ENCODE data around the gene LRP1B.

Gene LRP1B

GRCh38 chr2:141959941-141960340, 170.9 kb downstream of the LRP1B start:
- Histone ChIP-seq H3K36me3 (replicated peaks; ENCODE audit: insufficient read depth, low read length) (no peaks in the 10 kb centered on the region), H3K4me2 (ENCODE audit: low read depth, low read length) (no peak overlapping the region), H3K9me2 (replicated peaks; ENCODE audit: insufficient read depth, low read length) (no peaks in the 10 kb centered on the region), H3K4me1 (ENCODE audit: low read length) (no peaks in the 10 kb centered on the region), H3F3A (ENCODE audit: insufficient read depth, low read length) (no peaks in the 10 kb centered on the region), H3K4me3 (ENCODE audit: low read length) (no peak overlapping the region), H3K27me3 (replicated peaks; ENCODE audit: insufficient read depth, low read length) (no peaks in the 10 kb centered on the region), H3K9ac (ENCODE audit: low read length) (no peak overlapping the region), H3K9me3 (replicated peaks; ENCODE audit: insufficient read depth, low read length) (no peaks in the 10 kb centered on the region), H4K20me1 (ENCODE audit: insufficient read depth, low read length) (no peaks in the 10 kb centered on the region), H3K27ac (ENCODE audit: low read length) (no peak overlapping the region), H3K79me2 (ENCODE audit: low read length) (no peaks in the 10 kb centered on the region), H2AFZ (ENCODE audit: low read length) (no peak overlapping the region)
- no peak for DNase-seq
- no peak for TF ChIP-seq EZH2phosphoT487 (IDR thresholded peaks at IDR 0.05; ENCODE audit: low read length)
- no peak for TF ChIP-seq EZH2 (optimal IDR thresholded peaks at IDR 0.05; ENCODE audit: low read depth, low read length)
- TF ChIP-seq CTCF (IDR thresholded peaks at IDR 0.05; ENCODE audit: low read length): no peak

- TF ChIP-seq EZH2 (optimal IDR thresholded peaks at IDR 0.05; ENCODE audit: low read depth, low read length): no peak
- no peak for TF ChIP-seq EZH2phosphoT487 (IDR thresholded peaks at IDR 0.05; ENCODE audit: low read length)
- TF ChIP-seq CTCF (IDR thresholded peaks at IDR 0.05; ENCODE audit: low read length): no peak
- H3K4me1 ChIP-seq (ENCODE audit: low read length): no peaks in the 10 kb centered on the region
- H4K20me1 ChIP-seq (ENCODE audit: insufficient read depth, low read length): no peaks in the 10 kb centered on the region
- no peaks in the 10 kb centered on the region for H3F3A ChIP-seq (ENCODE audit: insufficient read depth, low read length)
- H3K9me3 ChIP-seq (replicated peaks; ENCODE audit: insufficient read depth, low read length): no peaks in the 10 kb centered on the region
- no peak overlapping the region for H3K4me3 ChIP-seq (ENCODE audit: low read length)
- H3K79me2 ChIP-seq (ENCODE audit: low read length): no peaks in the 10 kb centered on the region
- H3K9me2 ChIP-seq (replicated peaks; ENCODE audit: insufficient read depth, low read length): no peaks in the 10 kb centered on the region
- DNase-seq: no peak
- H3K27me3 ChIP-seq (replicated peaks; ENCODE audit: insufficient read depth, low read length): no peaks in the 10 kb centered on the region
- no peak overlapping the region for H3K4me2 ChIP-seq (ENCODE audit: low read depth, low read length)
- no peak overlapping the region for H2AFZ ChIP-seq (ENCODE audit: low read length)
- H3K9ac ChIP-seq (ENCODE audit: low read length): no peak overlapping the region
- H3K36me3 ChIP-seq (replicated peaks; ENCODE audit: insufficient read depth, low read length): no peaks in the 10 kb centered on the region
- no peak overlapping the region for H3K27ac ChIP-seq (ENCODE audit: low read length)
Observed at GRCh38 chr2:141959016-141959415, 171.8 kb downstream of the LRP1B start.

- Histone ChIP-seq H3K9me2 (replicated peaks; ENCODE audit: insufficient read depth, low read length) (no peaks in the 10 kb centered on the region), H3K9ac (ENCODE audit: low read length) (no peak overlapping the region), H2AFZ (ENCODE audit: low read length) (no peak overlapping the region), H4K20me1 (ENCODE audit: insufficient read depth, low read length) (no peaks in the 10 kb centered on the region), H3K79me2 (ENCODE audit: low read length) (no peaks in the 10 kb centered on the region), H3K4me2 (ENCODE audit: low read depth, low read length) (no peak overlapping the region), H3F3A (ENCODE audit: insufficient read depth, low read length) (no peaks in the 10 kb centered on the region), H3K27me3 (replicated peaks; ENCODE audit: insufficient read depth, low read length) (no peaks in the 10 kb centered on the region), H3K9me3 (replicated peaks; ENCODE audit: insufficient read depth, low read length) (no peaks in the 10 kb centered on the region), H3K27ac (ENCODE audit: low read length) (no peak overlapping the region), H3K4me3 (ENCODE audit: low read length) (no peak overlapping the region), H3K4me1 (ENCODE audit: low read length) (no peaks in the 10 kb centered on the region), H3K36me3 (replicated peaks; ENCODE audit: insufficient read depth, low read length) (no peaks in the 10 kb centered on the region)
- no peak for TF ChIP-seq EZH2 (optimal IDR thresholded peaks at IDR 0.05; ENCODE audit: low read depth, low read length)
- no peak for DNase-seq
Observed at GRCh38 chr2:141957827-141958450, 172.9 kb downstream of the LRP1B start.

GRCh38 chr2:141957321-141957720, 173.5 kb downstream of the LRP1B start:
- Histone ChIP-seq H2AFZ (ENCODE audit: low read length) (no peak overlapping the region), H3K79me2 (ENCODE audit: low read length) (no peaks in the 10 kb centered on the region), H3K9ac (ENCODE audit: low read length) (no peak overlapping the region), H3K4me3 (ENCODE audit: low read length) (no peak overlapping the region), H3K4me2 (ENCODE audit: low read depth, low read length) (no peak overlapping the region), H3K27me3 (replicated peaks; ENCODE audit: insufficient read depth, low read length) (no peaks in the 10 kb centered on the region), H3K9me3 (replicated peaks; ENCODE audit: insufficient read depth, low read length) (no peaks in the 10 kb centered on the region), H3F3A (ENCODE audit: insufficient read depth, low read length) (no peaks in the 10 kb centered on the region), H3K36me3 (replicated peaks; ENCODE audit: insufficient read depth, low read length) (no peaks in the 10 kb centered on the region), H3K9me2 (replicated peaks; ENCODE audit: insufficient read depth, low read length) (no peaks in the 10 kb centered on the region), H3K27ac (ENCODE audit: low read length) (no peak overlapping the region), H3K4me1 (ENCODE audit: low read length) (no peaks in the 10 kb centered on the region), H4K20me1 (ENCODE audit: insufficient read depth, low read length) (no peaks in the 10 kb centered on the region)
- no peak for TF ChIP-seq EZH2phosphoT487 (IDR thresholded peaks at IDR 0.05; ENCODE audit: low read length)
- TF ChIP-seq EZH2 (optimal IDR thresholded peaks at IDR 0.05; ENCODE audit: low read depth, low read length): no peak
- no peak for TF ChIP-seq CTCF (IDR thresholded peaks at IDR 0.05; ENCODE audit: low read length)
- DNase-seq: no peak
